PFSK-1 (cell line): ENCODE measurements around the gene INPP5A.

ENCODE experiments used
- FOXP2 ChIP-seq: optimal IDR thresholded peaks from 2 replicates; pipeline ENCODE3; 2011; ENCODE audit warnings: borderline replicate concordance, control low read depth, inconsistent platforms; ENCODE audit not compliant: insufficient read depth; ENCODE audit errors: extremely low read length, extremely low read depth
- POLR2AphosphoS5 ChIP-seq: IDR thresholded peaks from 2 replicates; pipeline ENCODE4 v1.6.1; 2012; ENCODE audit warnings: low read depth, mild to moderate bottlenecking, control low read depth, low read length, moderate library complexity
- SIN3A ChIP-seq: IDR thresholded peaks from 2 replicates; pipeline ENCODE4 v1.6.1; 2012; ENCODE audit warnings: mild to moderate bottlenecking, low read length, moderate library complexity, borderline replicate concordance; ENCODE audit not compliant: insufficient read depth
- TAF1 ChIP-seq: IDR thresholded peaks from 2 replicates; pipeline ENCODE4 v1.6.1; 2012; ENCODE audit warnings: low read length, control low read depth, borderline replicate concordance; ENCODE audit not compliant: insufficient read depth
- TF ChIP-seq, protein P1 (sequence below), 2 experiments: IDR thresholded peaks; 2 replicates each; pipeline versions ENCODE4 v1.6.1 to v1.8.0; 2011 to 2012; ENCODE audit warnings: low read depth in 2 of 2, low read length in 2 of 2, control low read depth in 1 of 2, inconsistent platforms in 1 of 2, mild to moderate bottlenecking in 1 of 2, moderate library complexity in 1 of 2; ENCODE audit not compliant: insufficient read depth in 1 of 2

INPP5A gene

GRCh38 chr10:132804785-132805426 is 267.3 kb downstream of the INPP5A start:
- TF ChIP-seq SIN3A (no peak), TAF1 (no peak), POLR2AphosphoS5 (no peak), FOXP2 (no peak)
- TF ChIP-seq, protein P1, sequence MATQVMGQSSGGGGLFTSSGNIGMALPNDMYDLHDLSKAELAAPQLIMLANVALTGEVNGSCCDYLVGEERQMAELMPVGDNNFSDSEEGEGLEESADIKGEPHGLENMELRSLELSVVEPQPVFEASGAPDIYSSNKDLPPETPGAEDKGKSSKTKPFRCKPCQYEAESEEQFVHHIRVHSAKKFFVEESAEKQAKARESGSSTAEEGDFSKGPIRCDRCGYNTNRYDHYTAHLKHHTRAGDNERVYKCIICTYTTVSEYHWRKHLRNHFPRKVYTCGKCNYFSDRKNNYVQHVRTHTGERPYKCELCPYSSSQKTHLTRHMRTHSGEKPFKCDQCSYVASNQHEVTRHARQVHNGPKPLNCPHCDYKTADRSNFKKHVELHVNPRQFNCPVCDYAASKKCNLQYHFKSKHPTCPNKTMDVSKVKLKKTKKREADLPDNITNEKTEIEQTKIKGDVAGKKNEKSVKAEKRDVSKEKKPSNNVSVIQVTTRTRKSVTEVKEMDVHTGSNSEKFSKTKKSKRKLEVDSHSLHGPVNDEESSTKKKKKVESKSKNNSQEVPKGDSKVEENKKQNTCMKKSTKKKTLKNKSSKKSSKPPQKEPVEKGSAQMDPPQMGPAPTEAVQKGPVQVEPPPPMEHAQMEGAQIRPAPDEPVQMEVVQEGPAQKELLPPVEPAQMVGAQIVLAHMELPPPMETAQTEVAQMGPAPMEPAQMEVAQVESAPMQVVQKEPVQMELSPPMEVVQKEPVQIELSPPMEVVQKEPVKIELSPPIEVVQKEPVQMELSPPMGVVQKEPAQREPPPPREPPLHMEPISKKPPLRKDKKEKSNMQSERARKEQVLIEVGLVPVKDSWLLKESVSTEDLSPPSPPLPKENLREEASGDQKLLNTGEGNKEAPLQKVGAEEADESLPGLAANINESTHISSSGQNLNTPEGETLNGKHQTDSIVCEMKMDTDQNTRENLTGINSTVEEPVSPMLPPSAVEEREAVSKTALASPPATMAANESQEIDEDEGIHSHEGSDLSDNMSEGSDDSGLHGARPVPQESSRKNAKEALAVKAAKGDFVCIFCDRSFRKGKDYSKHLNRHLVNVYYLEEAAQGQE (IDR thresholded peaks at IDR 0.05; ENCODE audit: insufficient read depth in 1 of 2, low read depth in 2 of 2, low read length in 2 of 2), result no peak

DNA sequence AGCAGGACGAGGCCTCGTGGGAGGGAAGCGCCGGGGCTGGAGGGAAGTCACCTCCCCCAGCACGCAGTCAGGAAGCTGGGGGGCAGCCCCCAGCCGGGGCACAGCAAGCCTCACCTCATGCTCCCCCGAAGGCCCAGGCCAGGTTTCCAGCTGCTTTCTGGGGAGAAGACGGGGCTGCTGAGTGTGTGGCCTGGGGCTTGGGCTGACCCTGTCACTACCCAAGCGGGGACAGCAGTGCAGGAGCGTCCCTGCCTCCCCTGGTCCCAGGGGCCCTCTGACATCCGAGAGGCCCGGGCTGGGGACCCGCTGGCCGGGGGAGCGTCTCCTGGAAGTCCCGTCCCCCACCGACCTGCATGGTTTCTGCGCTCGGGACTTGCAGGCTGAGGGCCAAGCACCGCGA is 268.0 kb downstream of the INPP5A start:
- TF ChIP-seq POLR2AphosphoS5, result no peak
- TF ChIP-seq FOXP2, result no peak
- TF ChIP-seq, protein P1 (IDR thresholded peaks at IDR 0.05; ENCODE audit: insufficient read depth in 1 of 2, low read depth in 2 of 2, low read length in 2 of 2), result no peak
- TF ChIP-seq SIN3A, result no peak
- no peak for TF ChIP-seq TAF1

GRCh38 chr10:132806110-132806509 is 268.5 kb downstream of the INPP5A start:
- TF ChIP-seq, protein P1 (IDR thresholded peaks at IDR 0.05; ENCODE audit: insufficient read depth in 1 of 2, low read depth in 2 of 2, low read length in 2 of 2), result no peak
- no peak for TF ChIP-seq TAF1
- no peak for TF ChIP-seq FOXP2
- no peak for TF ChIP-seq SIN3A
- TF ChIP-seq POLR2AphosphoS5, result no peak

GRCh38 chr10:132806561-132807003 is 269.0 kb downstream of the INPP5A start:
- TF ChIP-seq, protein P1 (IDR thresholded peaks at IDR 0.05; ENCODE audit: insufficient read depth in 1 of 2, low read depth in 2 of 2, low read length in 2 of 2), result no peak
- no peak for TF ChIP-seq TAF1
- no peak for TF ChIP-seq FOXP2
- TF ChIP-seq SIN3A, result no peak
- TF ChIP-seq POLR2AphosphoS5, result no peak

- TF ChIP-seq SIN3A, result no peak
- no peak for TF ChIP-seq TAF1
- TF ChIP-seq, protein P1 (IDR thresholded peaks at IDR 0.05; ENCODE audit: insufficient read depth in 1 of 2, low read depth in 2 of 2, low read length in 2 of 2), result no peak
- no peak for TF ChIP-seq POLR2AphosphoS5
- TF ChIP-seq FOXP2, result no peak
These were observed 270.0 kb downstream of the INPP5A start for GRCh38 chr10:132807621-132808049.
